Measurements from ENCODE around the gene CDH13. TPM values are rescaled to one million over a fixed set of nuclear protein-coding genes. Genes with fewer than 3 reads are reported as not detected.

Gene CDH13
- polyA plus RNA-seq, 2 of the 4 experiments (the other 2 are of a cell fraction) = not detected

- 2% methylated on average over 5 of the region's 5 CpGs for WGBS (ENCODE audit: missing lambda C conversion rate)
- Histone ChIP-seq H3K4me3 (no peak overlapping the region), H3K4me1 (no peaks in the 10 kb centered on the region), H3K4me2 (no peak overlapping the region), H3K9me3 (no peaks in the 10 kb centered on the region), H3K27ac (no peak overlapping the region)
- DNase-seq (ENCODE audit: low read depth in 1 of 2, low spot score in 1 of 2) (no peak), ATAC-seq (no peak), FAIRE-seq (no peak)
- TF ChIP-seq CTCF (IDR thresholded peaks at IDR 0.05) (no peak), RAD21 (conservative IDR thresholded peaks at IDR 0.05 in 1 of 2, IDR thresholded peaks at IDR 0.05 in 1 of 2) (no peak), E2F6 (IDR thresholded peaks at IDR 0.05; ENCODE audit: borderline replicate concordance, low read depth) (no peak), CBX8 (IDR thresholded peaks at IDR 0.05) (no peak), NR3C1 (IDR thresholded peaks at IDR 0.05) (no peak), ZFP36 (IDR thresholded peaks at IDR 0.05; ENCODE audit: borderline replicate concordance, partially characterized antibody) (no peak), ZSCAN20 (CRISPR knock-in tag; IDR thresholded peaks at IDR 0.05) (no peak), ZNF302 (CRISPR knock-in tag; IDR thresholded peaks at IDR 0.05) (no peak), HOXA7 (CRISPR knock-in tag; IDR thresholded peaks at IDR 0.05) (no peak), MAFK (IDR thresholded peaks at IDR 0.05; ENCODE audit: partially characterized antibody) (no peak), HES2 (IDR thresholded peaks at IDR 0.05) (no peak)
- CTCF ChIA-PET = interaction anchor here (0.6 kb wide), 1 partner anchor 215 kb away, joined by 3 read pairs; no protein-coding TSS in a partner anchor
- POLR2A ChIA-PET = no interaction called here
These were observed 432.5 kb downstream of the CDH13 start for GRCh38 chr16:83059237-83059636.

- Histone ChIP-seq H3K4me1 (no peaks in the 10 kb centered on the region), H3K27ac (no peak overlapping the region), H3K4me2 (no peak overlapping the region), H3K9me3 (no peaks in the 10 kb centered on the region), H3K4me3 (no peak overlapping the region)
- DNase-seq (ENCODE audit: low read depth in 1 of 2, low spot score in 1 of 2) = no peak
- POLR2A ChIA-PET = no interaction called here
- ATAC-seq = no peak
- CTCF ChIA-PET = no interaction called here
- no peak for FAIRE-seq
- 30% methylated on average over 3 of the region's 3 CpGs for WGBS (ENCODE audit: missing lambda C conversion rate)
- TF ChIP-seq EHF (CRISPR knock-in tag; IDR thresholded peaks at IDR 0.05) (no peak), PHF8 (IDR thresholded peaks at IDR 0.05; ENCODE audit: borderline replicate concordance, low read depth) (no peak), HMGXB4 (CRISPR knock-in tag; IDR thresholded peaks at IDR 0.05; ENCODE audit: borderline replicate concordance) (no peak), NFE2L2 (conservative IDR thresholded peaks at IDR 0.05; ENCODE audit: low read length) (no peak), CBX8 (IDR thresholded peaks at IDR 0.05) (no peak), RAD21 (conservative IDR thresholded peaks at IDR 0.05 in 1 of 2, IDR thresholded peaks at IDR 0.05 in 1 of 2) (no peak), ZFP36 (IDR thresholded peaks at IDR 0.05; ENCODE audit: borderline replicate concordance, partially characterized antibody) (no peak), FOSB (CRISPR knock-in tag; IDR thresholded peaks at IDR 0.05) (no peak), RFX5 (IDR thresholded peaks at IDR 0.05) (no peak), E2F6 (IDR thresholded peaks at IDR 0.05; ENCODE audit: borderline replicate concordance, low read depth) (no peak), TFCP2L1 (CRISPR knock-in tag; IDR thresholded peaks at IDR 0.05) (no peak), HEYL (CRISPR knock-in tag; IDR thresholded peaks at IDR 0.05) (no peak), HES2 (IDR thresholded peaks at IDR 0.05) (no peak), CBX2 (IDR thresholded peaks at IDR 0.05; ENCODE audit: borderline replicate concordance, low read depth) (no peak)
These were observed 439.2 kb downstream of the CDH13 start for GRCh38 chr16:83066011-83066410.
